GM23338 (cell line): ENCODE measurements around the gene SYT9. TPM values are rescaled to one million over a fixed set of nuclear protein-coding genes. Genes with fewer than 3 reads are reported as not detected.

ENCODE experiments used
- ATAC-seq: fragments of 200-7000 bp; cut with Tn5 transposase; 3 replicates; pipeline ENCODE4 v1.9.1; 2020
- DNase-seq: peaks from one replicate; pipeline ENCODE4 v3.0.0-alpha.2; 2015; ENCODE audit warnings: low spot score
- H2AFZ ChIP-seq: fragments of 200-600 bp; sonication (generic); 2 replicates; pipeline ENCODE4 v1.8.0; 2016; ENCODE audit warnings: antibody characterized with exemption, mild to moderate bottlenecking, moderate library complexity
- H3F3A ChIP-seq: fragments of 200-600 bp; sonication (generic); replicated peaks from 2 replicates; pipeline ENCODE4 v1.8.0; 2017; ENCODE audit warnings: antibody characterized with exemption, mixed run types, low read depth
- H3K27ac ChIP-seq: fragments of 200-600 bp; sonication (generic); 2 replicates; pipeline ENCODE4 v1.6.1; 2016; ENCODE audit warnings: low read depth
- H3K27me3 ChIP-seq: fragments of 200-600 bp; sonication (generic); 2 replicates; pipeline ENCODE4 v1.8.0; 2016; ENCODE audit warnings: mild to moderate bottlenecking, mixed run types, moderate library complexity; ENCODE audit not compliant: insufficient read depth
- H3K36me3 ChIP-seq: fragments of 200-600 bp; sonication (generic); 2 replicates; pipeline ENCODE4 v1.8.0; 2016; ENCODE audit warnings: mild to moderate bottlenecking; ENCODE audit not compliant: insufficient read depth
- H3K4me1 ChIP-seq: fragments of 200-600 bp; sonication (generic); 2 replicates; pipeline ENCODE4 v1.8.0; 2016; ENCODE audit warnings: mild to moderate bottlenecking, moderate library complexity; ENCODE audit not compliant: insufficient read depth
- H3K4me2 ChIP-seq: fragments of 200-600 bp; sonication (generic); 2 replicates; pipeline ENCODE4 v1.7.1; 2017; ENCODE audit warnings: mixed run types
- H3K4me3 ChIP-seq: fragments of 200-600 bp; sonication (generic); 2 replicates; pipeline ENCODE4 v1.6.1; 2016; ENCODE audit warnings: mixed run types
- H3K79me2 ChIP-seq: fragments of 200-600 bp; sonication (generic); replicated peaks from 2 replicates; pipeline ENCODE4 v1.8.0; 2017; ENCODE audit warnings: mild to moderate bottlenecking; ENCODE audit not compliant: insufficient read depth
- H3K9me2 ChIP-seq: fragments of 200-600 bp; sonication (generic); 2 replicates; pipeline ENCODE4 v1.8.0; 2017; ENCODE audit not compliant: insufficient read depth
- H4K20me1 ChIP-seq: fragments of 200-600 bp; sonication (generic); replicated peaks from 2 replicates; pipeline ENCODE4 v1.8.0; 2017; ENCODE audit warnings: mild to moderate bottlenecking; ENCODE audit not compliant: insufficient read depth
- H3K27ac Mint-ChIP-seq: 2 replicates; pipeline ENCODE4 v1.8.0; 2020; ENCODE audit warnings: inconsistent platforms, mild to moderate bottlenecking, moderate library complexity, mixed read lengths
- H3K27me3 Mint-ChIP-seq: 3 replicates; pipeline ENCODE4 v1.8.0; 2022; ENCODE audit warnings: low read depth, mild to moderate bottlenecking, moderate library complexity, mixed read lengths, inconsistent platforms; ENCODE audit not compliant: insufficient read depth, poor library complexity
- H3K36me3 Mint-ChIP-seq: 3 replicates; pipeline ENCODE4 v1.8.0; 2021; ENCODE audit warnings: low read depth, mild to moderate bottlenecking, inconsistent platforms, moderate library complexity, mixed read lengths
- H3K4me1 Mint-ChIP-seq: 3 replicates; pipeline ENCODE4 v1.8.0; 2020; ENCODE audit warnings: mild to moderate bottlenecking, inconsistent platforms, mixed read lengths
- H3K4me3 Mint-ChIP-seq: 3 replicates; pipeline ENCODE4 v1.8.0; 2021; ENCODE audit warnings: moderate library complexity, mild to moderate bottlenecking, inconsistent platforms, mixed read lengths
- H3K9me3 Mint-ChIP-seq: 3 replicates; pipeline ENCODE4 v1.8.0; 2020; ENCODE audit warnings: moderate library complexity, mild to moderate bottlenecking, inconsistent platforms, mixed read lengths
- CREB1 ChIP-seq: fragments of 250-450 bp; sonication (Bioruptor Pico); IDR thresholded peaks from 2 replicates; pipeline ENCODE4 v1.5.0; 2020; ENCODE audit warnings: low read depth, mild to moderate bottlenecking, moderate library complexity
- EZH2 ChIP-seq: fragments of 200-600 bp; sonication (generic); IDR thresholded peaks from one replicate; pipeline ENCODE4 v1.8.0; 2017; ENCODE audit warnings: antibody characterized with exemption, mild to moderate bottlenecking, low read depth; ENCODE audit not compliant: unreplicated experiment
- EZH2phosphoT487 ChIP-seq: fragments of 200-600 bp; sonication (generic); IDR thresholded peaks from one replicate; pipeline ENCODE4 v1.8.1; 2018; ENCODE audit warnings: antibody characterized with exemption; ENCODE audit not compliant: unreplicated experiment
- JUNB ChIP-seq: IDR thresholded peaks from one replicate; pipeline ENCODE4 v1.6.1; 2016; ENCODE audit warnings: antibody characterized with exemption; ENCODE audit not compliant: unreplicated experiment
- POLR2AphosphoS5 ChIP-seq: IDR thresholded peaks from 2 replicates; pipeline ENCODE4 v1.6.1; 2016; ENCODE audit warnings: antibody characterized with exemption, low read depth
- STAT1 ChIP-seq: IDR thresholded peaks from one replicate; pipeline ENCODE4 v1.6.1; 2016; ENCODE audit warnings: antibody characterized with exemption; ENCODE audit not compliant: unreplicated experiment
- ZNF114 ChIP-seq: fragments of 250-450 bp; sonication (Bioruptor Pico); IDR thresholded peaks from 2 replicates; pipeline ENCODE4 v1.5.0; 2020; ENCODE audit warnings: mild to moderate bottlenecking, moderate library complexity
- ZNF331 ChIP-seq: fragments of 250-450 bp; sonication (Bioruptor Pico); IDR thresholded peaks from 2 replicates; pipeline ENCODE4 v1.5.0; 2020; ENCODE audit warnings: low read depth, mild to moderate bottlenecking, moderate library complexity
- polyA plus RNA-seq: library from polyadenylated mRNA; unstranded; fragments of >200 nt; fragmentation: Nextera tagmentation; extraction: Ambion mirVana; gene quantifications from 2 replicates; pipeline ENCODE4 v1.2.1, GENCODE V29; 2016
- total RNA-seq: library from RNA; depleted of rRNA; stranded (reverse); fragments of >200 nt; shearing (Covaris generic); gene quantifications from 2 replicates; pipeline ENCODE4 v1.2.3, GENCODE V29; 2014
- TF ChIP-seq, protein P1 (sequence below): IDR thresholded peaks from 2 replicates; pipeline ENCODE4 v1.6.1; 2016; ENCODE audit warnings: antibody characterized with exemption
- TF ChIP-seq, protein P2 (sequence below): IDR thresholded peaks from one replicate; pipeline ENCODE4 v1.6.1; 2018; ENCODE audit warnings: antibody characterized with exemption; ENCODE audit not compliant: unreplicated experiment
- TF ChIP-seq, protein P3 (sequence below): fragments of 250-450 bp; sonication (Bioruptor Pico); IDR thresholded peaks from 2 replicates; pipeline ENCODE4 v1.5.0; 2020; ENCODE audit warnings: mild to moderate bottlenecking, moderate library complexity

SYT9 gene
- total and polyA plus RNA-seq, 2 experiments from 2014 or later: 0.91 to 2.4 TPM

DNA sequence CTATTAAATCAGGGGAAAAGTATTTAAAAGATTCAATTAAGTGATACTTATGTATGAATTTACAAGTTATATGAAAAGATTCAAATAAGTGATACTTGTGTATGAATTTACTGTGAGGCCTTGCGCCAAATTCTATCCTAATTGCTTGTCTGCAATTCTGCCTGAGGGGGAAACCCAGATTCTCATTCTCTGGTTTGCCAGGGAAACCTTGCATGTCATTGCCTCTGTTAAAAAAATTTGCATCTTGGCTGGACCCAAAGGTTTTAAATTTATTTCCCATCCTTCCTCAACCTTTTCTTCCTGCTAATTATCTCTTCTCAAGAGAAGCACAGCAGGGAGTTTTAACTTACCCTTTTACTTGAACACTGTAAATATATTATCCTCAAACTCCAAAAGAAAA is 247.4 kb downstream of the SYT9 start:
- Histone ChIP-seq H3K27me3 (no peaks in the 10 kb centered on the region), H3K4me3 (no peak overlapping the region), H3F3A (no peaks in the 10 kb centered on the region), H3K4me1 (peaks cover 11% of the 10 kb centered on the region), H4K20me1 (no peaks in the 10 kb centered on the region), H3K9me2 (no peaks in the 10 kb centered on the region), H3K4me2 (no peak overlapping the region), H3K36me3 (no peaks in the 10 kb centered on the region), H2AFZ (no peak overlapping the region), H3K79me2 (no peaks in the 10 kb centered on the region), H3K27ac (0 out of 2 replicates have a peak overlapping the region, but pooled peaks have one; percentile 16)
- Mint-ChIP-seq H3K36me3 (no peaks in the 10 kb centered on the region), H3K4me3 (no peak overlapping the region), H3K9me3 (no peaks in the 10 kb centered on the region), H3K27me3 (peaks cover 2% of the 10 kb centered on the region), H3K4me1 (peaks cover 18% of the 10 kb centered on the region), H3K27ac (peak overlapping the region; percentile 8; the same call in 1 of the 2 replicates)
- TF ChIP-seq, protein P1, sequence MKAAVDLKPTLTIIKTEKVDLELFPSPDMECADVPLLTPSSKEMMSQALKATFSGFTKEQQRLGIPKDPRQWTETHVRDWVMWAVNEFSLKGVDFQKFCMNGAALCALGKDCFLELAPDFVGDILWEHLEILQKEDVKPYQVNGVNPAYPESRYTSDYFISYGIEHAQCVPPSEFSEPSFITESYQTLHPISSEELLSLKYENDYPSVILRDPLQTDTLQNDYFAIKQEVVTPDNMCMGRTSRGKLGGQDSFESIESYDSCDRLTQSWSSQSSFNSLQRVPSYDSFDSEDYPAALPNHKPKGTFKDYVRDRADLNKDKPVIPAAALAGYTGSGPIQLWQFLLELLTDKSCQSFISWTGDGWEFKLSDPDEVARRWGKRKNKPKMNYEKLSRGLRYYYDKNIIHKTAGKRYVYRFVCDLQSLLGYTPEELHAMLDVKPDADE: no peak
- TF ChIP-seq CREB1 (CRISPR knock-in tag) (no peak), ZNF114 (no peak), POLR2AphosphoS5 (no peak)
- no peak for ATAC-seq
- no peak for DNase-seq

DNA sequence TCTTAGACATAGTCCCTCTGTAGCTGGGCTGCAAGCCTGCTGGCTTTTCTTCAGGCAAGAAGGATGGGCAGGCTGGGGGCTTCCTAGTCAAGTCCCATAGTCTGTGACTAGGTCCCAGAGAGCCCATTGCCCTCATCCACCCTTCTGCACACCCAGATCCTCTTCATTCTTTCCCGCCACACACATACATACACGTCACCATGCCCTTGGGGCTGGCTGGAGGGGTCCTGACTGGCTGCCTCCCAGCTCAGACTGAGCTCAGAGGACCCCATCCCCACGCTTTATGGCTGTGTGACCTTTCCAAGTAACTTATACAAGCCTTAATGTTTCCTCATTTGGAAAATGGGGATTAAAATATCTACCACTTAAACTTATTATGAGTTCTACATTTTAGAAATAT is 248.5 kb downstream of the SYT9 start:
- ATAC-seq: no peak
- H2AFZ ChIP-seq: no peak overlapping the region
- H3K27ac Mint-ChIP-seq: no peak overlapping the region
- TF ChIP-seq, protein P2, sequence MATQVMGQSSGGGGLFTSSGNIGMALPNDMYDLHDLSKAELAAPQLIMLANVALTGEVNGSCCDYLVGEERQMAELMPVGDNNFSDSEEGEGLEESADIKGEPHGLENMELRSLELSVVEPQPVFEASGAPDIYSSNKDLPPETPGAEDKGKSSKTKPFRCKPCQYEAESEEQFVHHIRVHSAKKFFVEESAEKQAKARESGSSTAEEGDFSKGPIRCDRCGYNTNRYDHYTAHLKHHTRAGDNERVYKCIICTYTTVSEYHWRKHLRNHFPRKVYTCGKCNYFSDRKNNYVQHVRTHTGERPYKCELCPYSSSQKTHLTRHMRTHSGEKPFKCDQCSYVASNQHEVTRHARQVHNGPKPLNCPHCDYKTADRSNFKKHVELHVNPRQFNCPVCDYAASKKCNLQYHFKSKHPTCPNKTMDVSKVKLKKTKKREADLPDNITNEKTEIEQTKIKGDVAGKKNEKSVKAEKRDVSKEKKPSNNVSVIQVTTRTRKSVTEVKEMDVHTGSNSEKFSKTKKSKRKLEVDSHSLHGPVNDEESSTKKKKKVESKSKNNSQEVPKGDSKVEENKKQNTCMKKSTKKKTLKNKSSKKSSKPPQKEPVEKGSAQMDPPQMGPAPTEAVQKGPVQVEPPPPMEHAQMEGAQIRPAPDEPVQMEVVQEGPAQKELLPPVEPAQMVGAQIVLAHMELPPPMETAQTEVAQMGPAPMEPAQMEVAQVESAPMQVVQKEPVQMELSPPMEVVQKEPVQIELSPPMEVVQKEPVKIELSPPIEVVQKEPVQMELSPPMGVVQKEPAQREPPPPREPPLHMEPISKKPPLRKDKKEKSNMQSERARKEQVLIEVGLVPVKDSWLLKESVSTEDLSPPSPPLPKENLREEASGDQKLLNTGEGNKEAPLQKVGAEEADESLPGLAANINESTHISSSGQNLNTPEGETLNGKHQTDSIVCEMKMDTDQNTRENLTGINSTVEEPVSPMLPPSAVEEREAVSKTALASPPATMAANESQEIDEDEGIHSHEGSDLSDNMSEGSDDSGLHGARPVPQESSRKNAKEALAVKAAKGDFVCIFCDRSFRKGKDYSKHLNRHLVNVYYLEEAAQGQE: no peak
- TF ChIP-seq STAT1: no peak
- TF ChIP-seq EZH2: no peak
- no peak for TF ChIP-seq CREB1 (CRISPR knock-in tag)
- TF ChIP-seq, protein P3, sequence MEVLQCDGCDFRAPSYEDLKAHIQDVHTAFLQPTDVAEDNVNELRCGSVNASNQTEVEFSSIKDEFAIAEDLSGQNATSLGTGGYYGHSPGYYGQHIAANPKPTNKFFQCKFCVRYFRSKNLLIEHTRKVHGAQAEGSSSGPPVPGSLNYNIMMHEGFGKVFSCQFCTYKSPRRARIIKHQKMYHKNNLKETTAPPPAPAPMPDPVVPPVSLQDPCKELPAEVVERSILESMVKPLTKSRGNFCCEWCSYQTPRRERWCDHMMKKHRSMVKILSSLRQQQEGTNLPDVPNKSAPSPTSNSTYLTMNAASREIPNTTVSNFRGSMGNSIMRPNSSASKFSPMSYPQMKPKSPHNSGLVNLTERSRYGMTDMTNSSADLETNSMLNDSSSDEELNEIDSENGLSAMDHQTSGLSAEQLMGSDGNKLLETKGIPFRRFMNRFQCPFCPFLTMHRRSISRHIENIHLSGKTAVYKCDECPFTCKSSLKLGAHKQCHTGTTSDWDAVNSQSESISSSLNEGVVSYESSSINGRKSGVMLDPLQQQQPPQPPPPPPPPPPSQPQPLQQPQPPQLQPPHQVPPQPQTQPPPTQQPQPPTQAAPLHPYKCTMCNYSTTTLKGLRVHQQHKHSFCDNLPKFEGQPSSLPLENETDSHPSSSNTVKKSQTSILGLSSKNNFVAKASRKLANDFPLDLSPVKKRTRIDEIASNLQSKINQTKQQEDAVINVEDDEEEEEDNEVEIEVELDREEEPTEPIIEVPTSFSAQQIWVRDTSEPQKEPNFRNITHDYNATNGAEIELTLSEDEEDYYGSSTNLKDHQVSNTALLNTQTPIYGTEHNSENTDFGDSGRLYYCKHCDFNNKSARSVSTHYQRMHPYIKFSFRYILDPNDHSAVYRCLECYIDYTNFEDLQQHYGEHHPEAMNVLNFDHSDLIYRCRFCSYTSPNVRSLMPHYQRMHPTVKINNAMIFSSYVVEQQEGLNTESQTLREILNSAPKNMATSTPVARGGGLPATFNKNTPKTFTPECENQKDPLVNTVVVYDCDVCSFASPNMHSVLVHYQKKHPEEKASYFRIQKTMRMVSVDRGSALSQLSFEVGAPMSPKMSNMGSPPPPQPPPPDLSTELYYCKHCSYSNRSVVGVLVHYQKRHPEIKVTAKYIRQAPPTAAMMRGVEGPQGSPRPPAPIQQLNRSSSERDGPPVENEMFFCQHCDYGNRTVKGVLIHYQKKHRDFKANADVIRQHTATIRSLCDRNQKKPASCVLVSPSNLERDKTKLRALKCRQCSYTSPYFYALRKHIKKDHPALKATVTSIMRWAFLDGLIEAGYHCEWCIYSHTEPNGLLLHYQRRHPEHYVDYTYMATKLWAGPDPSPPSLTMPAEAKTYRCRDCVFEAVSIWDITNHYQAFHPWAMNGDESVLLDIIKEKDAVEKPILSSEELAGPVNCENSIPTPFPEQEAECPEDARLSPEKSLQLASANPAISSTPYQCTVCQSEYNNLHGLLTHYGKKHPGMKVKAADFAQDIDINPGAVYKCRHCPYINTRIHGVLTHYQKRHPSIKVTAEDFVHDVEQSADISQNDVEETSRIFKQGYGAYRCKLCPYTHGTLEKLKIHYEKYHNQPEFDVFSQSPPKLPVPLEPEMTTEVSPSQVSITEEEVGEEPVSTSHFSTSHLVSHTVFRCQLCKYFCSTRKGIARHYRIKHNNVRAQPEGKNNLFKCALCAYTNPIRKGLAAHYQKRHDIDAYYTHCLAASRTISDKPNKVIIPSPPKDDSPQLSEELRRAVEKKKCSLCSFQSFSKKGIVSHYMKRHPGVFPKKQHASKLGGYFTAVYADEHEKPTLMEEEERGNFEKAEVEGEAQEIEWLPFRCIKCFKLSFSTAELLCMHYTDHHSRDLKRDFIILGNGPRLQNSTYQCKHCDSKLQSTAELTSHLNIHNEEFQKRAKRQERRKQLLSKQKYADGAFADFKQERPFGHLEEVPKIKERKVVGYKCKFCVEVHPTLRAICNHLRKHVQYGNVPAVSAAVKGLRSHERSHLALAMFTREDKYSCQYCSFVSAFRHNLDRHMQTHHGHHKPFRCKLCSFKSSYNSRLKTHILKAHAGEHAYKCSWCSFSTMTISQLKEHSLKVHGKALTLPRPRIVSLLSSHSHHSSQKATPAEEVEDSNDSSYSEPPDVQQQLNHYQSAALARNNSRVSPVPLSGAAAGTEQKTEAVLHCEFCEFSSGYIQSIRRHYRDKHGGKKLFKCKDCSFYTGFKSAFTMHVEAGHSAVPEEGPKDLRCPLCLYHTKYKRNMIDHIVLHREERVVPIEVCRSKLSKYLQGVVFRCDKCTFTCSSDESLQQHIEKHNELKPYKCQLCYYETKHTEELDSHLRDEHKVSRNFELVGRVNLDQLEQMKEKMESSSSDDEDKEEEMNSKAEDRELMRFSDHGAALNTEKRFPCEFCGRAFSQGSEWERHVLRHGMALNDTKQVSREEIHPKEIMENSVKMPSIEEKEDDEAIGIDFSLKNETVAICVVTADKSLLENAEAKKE (CRISPR knock-in tag): no peak
- no peak for TF ChIP-seq ZNF114
- no peak for TF ChIP-seq JUNB
- no peak for TF ChIP-seq POLR2AphosphoS5
- TF ChIP-seq ZNF331 (CRISPR knock-in tag): no peak
- TF ChIP-seq EZH2phosphoT487: no peak
- DNase-seq: no peak
- no peak overlapping the region for H3K4me2 ChIP-seq
- no peaks in the 10 kb centered on the region; the same call in 1 of the 2 replicates for H3K9me2 ChIP-seq
- no peak overlapping the region for H3K27ac ChIP-seq
- H3K36me3 ChIP-seq: no peaks in the 10 kb centered on the region
- no peaks in the 10 kb centered on the region for H3K27me3 ChIP-seq
- H3K4me1 Mint-ChIP-seq: peaks cover 18% of the 10 kb centered on the region
- H3K4me1 ChIP-seq: peaks cover 11% of the 10 kb centered on the region
- H3K4me3 ChIP-seq: no peak overlapping the region
- no peaks in the 10 kb centered on the region for H3K9me3 Mint-ChIP-seq
- no peaks in the 10 kb centered on the region for H3K36me3 Mint-ChIP-seq
- no peaks in the 10 kb centered on the region for H3F3A ChIP-seq
- no peak overlapping the region for H3K4me3 Mint-ChIP-seq
- H3K27me3 Mint-ChIP-seq: peaks cover 2% of the 10 kb centered on the region
- H3K79me2 ChIP-seq: no peaks in the 10 kb centered on the region
- no peaks in the 10 kb centered on the region for H4K20me1 ChIP-seq
